Muscle of back (tissue), 11 donors: Measurements from ENCODE around the gene CD248. TPM values are rescaled to one million over a fixed set of nuclear protein-coding genes. Genes with fewer than 3 reads are reported as not detected.
A peak's percentile ranks its signal among the peaks of the same experiment; 100 is the strongest.
"Not testable (repeated sequence)": the region's sequence is repeated elsewhere in the genome, so short reads cannot be mapped to it uniquely, and the experiment has no call there.

Experiments used
- DNase-seq, 3 donors: peaks; one replicate each; pipeline versions ENCODE4 v3.0.0 to v3.0.0-alpha.2; 2013
- polyA plus RNA-seq, 10 donors: library from polyadenylated mRNA; unstranded; fragments of 120-200 nt; gene quantifications; one replicate each; pipeline ENCODE4 v1.2.1, GENCODE V29; 2013; ENCODE audit not compliant: insufficient read length in 10 of 10

The CD248 gene
- polyA plus RNA-seq, 10 donors, result 68.8 to 142 (median 96.3) TPM

- no peak for DNase-seq
Measured at GRCh38 chr11:66314561-66315497, 2.0 kb downstream of the CD248 start.

DNA sequence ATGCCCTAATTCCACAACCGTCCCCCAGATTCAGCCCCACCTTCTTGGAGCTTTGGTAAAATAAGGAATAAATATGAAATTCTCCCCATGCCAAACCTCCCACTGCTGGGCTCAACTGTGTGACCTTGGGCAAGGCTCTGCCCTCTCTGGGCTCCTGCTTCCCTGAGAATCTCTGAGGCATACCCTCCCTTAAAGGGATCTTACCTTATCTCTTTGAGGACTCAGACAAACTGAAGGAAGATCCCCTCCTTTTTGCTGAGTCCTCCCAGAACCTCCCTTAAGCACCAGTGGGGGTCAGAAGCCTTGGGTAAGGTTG is 2.7 kb downstream of the CD248 start:
- no peak for DNase-seq

DNA sequence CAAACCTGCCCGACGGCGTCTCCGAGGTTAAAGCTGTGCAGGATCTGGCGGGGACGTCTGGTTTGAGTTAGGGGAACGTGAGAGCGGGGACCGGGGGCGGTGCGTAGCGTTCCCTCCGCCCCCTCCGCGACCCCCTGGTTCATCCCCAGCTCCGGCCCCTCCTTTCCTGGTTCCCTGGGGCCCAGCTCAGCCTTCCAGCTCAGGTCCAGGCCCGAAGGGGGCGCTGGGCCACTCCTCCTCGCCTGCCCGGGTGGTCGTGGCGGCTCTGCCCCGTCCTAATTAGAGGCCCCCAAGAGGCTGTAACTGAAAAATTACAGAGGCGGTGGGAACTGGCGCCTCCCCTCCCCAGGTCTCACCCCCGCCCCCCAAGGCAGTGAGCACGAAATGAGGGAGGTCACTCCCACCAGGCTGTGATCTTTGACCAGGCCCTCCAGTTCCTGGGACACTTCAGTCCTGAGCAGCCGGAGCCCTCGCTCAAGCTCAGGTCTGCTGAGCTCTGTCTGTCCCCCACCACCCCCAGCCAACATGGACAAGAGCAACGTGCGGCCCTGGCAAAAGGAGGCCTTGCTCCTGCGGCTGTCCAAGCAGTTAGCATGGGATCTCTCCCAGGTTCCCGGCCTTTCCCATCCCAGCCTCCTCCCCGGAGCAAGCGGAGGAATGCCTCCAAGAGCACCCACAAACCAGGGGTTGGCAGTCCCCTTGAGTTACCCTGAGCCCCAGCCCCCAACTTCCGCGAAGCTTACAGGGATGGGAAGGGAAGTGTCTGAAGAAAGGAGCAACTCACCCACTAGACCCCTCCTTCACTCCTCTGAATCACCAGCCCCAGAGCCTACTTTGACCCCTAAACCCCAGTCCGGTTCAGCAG is 3.3 kb downstream of the CD248 start:
- peak in 2 of 3 donors; percentile 85 to 97 for DNase-seq

- DNase-seq, result peak; percentile 98 to 99 (median 99)
Measured at GRCh38 chr11:66312549-66313320, 4.1 kb downstream of the CD248 start.

DNA sequence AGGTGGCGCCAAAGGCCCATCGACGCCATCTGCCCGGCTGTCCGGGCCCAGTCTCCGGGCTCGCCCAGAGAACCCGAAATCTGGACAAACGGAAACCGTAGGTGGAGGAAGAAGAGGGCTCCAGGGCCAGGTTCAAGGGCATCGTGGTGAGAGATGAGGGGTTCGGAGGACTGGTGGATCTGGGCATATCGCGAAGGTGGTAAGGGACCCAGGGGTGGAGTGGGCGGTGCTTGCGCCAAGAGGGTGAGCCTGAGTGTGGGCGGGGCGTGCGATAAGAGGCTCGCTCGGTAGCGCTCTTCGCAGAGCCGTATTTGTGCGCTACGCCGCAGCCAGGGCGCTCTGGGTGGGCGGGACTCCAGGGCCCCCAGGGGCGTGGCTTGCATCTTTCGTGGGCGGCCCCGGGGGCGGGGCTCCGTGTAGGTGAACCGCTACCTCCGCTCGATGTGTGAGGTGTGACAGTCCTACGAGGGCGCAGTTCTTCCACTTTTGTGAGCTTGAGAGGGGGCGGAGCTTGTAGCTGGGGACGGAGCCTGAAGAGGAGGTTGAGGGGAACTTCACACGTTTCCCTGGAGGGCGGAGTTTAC is 4.8 kb downstream of the CD248 start:
- peak; percentile 89 to 98 (median 93) for DNase-seq

DNA sequence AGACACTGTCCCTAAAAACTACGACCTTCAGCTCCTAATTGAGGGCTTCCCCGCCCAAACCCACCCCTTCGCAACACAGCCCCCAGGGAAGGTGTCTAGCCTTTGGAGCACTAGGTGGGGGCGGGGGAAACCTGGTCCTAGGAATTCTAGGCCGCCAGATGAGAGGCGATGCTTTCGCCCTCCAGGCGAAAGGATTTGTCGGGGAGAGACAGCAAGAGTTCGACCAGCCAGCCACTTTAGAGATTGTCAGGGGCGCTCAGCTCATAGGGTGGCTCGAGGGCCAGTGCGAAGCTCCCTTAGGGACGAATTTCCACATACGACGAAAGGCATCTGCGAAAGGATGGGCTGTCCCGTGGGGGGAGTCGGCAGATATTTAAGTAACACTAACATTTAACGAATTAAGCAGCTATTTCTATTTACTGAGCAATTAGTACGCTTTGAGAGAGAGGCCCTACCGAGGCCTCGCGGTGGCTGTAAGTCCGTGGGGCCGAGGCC is 5.3 kb downstream of the CD248 start:
- no peak for DNase-seq

DNA sequence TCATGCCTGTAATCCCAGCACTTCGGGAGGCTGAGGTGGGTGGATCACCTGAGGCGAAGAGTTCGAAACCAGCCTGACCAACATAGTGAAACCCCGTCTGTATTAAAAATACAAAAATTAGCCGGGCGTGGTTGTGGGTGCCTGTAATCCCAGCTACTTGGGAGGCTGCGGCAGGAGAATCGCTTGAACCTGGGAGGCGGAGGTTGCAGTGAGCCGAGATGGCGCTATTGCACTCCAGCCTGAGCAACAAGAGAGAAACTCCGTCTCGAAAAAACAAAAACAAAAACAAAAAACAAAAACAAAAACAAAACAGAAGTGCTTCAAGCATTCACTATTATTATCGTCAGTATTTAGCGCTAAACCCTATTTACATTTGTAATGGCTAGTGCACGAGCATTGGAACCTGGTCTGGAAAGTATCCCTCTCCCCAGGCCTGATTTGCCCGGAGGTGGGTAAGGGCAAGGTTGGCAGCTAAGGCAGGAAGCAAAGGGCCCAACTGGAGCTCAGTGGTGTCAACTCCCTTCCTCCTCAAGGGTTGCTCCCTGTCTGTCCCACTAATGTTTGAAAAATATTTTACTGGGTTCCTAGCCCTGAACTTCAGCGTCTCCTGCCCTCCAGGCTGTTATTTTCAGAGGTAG is 5.9 kb downstream of the CD248 start:
- not testable (repeated sequence) for DNase-seq

GRCh38 chr11:66310324-66310723 is 6.5 kb downstream of the CD248 start:
- no peak for DNase-seq

DNA sequence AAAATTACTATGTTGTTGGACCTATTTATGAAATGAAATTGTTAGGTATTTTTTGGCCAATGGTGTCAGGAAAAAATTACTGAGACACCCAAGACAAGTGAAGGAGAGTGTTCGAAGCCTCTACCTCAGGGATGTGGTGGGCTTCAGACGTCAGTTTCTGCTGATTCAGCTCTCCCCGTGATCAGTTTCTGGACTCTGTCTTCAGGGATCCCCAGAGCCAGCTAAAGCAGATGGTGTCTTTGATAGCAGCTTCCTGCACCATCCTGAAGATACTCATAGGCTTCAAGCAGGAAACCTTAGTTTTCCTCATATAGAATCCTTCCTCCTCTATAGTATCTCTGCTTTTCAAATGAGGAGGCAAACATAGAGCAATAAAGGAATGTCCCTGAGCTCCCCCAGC is 7.4 kb downstream of the CD248 start:
- DNase-seq, result no peak

DNA sequence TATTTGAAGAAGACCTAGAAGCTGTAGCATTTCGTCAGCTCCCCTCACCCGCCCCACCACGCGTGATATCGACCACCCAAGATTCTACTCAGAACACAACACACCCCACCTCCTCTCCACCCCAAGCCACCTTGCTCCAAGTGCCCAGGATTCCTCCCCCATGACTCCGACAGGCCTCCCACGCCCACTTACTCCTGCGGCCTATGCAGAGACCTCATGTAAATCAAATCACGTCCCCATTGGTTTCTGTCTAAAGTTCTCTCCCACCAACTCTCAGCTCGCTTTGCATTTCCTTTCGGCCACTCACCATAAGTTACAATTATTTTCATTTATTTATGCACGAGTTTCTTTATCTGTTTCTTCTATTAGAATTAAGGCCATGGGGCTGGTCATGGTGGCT is 14.2 kb downstream of the CD248 start:
- DNase-seq, result no peak

DNA sequence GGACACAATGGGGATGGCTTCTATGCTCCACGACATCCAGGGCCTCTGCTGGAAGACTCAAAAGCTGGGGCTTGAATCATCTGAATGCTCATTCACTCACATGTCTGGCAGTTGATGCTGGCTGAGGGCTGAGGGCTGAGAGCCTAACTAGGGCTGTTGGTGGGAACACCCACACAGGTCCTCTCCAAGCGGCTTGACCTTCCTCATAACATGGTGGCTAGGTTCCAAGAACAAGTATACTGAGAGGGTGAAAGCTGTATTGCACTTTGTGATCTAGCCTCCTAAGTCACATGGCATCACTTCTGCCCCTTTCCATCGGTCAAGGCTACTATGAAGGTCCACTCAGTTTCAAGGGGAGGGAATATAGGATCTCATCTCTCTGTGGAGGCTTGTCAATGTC is 17.7 kb downstream of the CD248 start:
- DNase-seq, result no peak

GRCh38 chr11:66297610-66298009 is 19.2 kb downstream of the CD248 start:
- DNase-seq, result no peak

DNA sequence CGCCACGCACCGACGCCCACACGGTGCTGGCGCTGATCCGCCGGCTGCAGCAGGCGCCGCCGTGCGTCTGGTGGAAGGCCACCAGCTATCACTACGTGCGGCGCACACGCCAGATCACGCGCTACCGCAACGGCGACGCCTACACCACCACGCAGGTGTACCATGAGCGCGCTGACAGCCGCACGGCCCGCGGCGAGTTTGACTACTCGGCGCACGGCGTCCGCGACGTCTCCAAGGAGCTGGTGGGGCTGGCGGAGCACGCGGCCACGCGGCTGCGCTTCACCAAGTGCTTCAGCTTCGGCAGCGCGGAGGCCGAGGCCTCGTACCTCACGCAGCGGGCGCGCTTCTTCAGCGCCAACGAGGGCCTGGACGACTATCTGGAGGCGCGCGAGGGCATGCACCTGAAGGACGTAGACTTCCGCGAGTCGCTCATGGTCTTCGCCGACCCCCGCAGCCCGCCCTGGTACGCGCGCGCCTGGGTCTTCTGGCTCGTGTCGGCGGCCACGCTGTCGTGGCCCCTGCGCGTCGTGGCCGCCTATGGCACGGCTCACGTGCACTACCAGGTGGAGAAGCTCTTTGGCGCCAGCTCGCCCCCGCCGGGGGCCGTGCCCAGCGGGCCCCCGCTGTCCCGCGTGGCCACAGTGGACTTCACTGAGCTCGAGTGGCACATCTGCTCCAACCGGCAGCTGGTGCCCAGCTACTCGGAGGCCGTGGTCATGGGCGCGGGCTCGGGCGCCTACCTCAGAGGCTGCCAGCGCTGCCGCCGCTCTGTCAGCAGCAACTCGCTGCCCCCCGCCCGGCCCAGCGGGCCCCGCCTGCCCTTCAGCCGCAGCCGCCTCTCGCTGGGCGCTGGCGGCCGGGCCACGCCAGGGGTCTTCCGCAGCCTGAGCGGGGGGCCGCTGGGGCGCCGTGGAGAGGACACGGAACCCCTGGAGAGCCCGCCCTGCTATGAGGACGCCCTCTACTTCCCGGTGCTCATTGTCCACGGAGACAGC is 21.9 kb downstream of the CD248 start:
- DNase-seq, result no peak

DNA sequence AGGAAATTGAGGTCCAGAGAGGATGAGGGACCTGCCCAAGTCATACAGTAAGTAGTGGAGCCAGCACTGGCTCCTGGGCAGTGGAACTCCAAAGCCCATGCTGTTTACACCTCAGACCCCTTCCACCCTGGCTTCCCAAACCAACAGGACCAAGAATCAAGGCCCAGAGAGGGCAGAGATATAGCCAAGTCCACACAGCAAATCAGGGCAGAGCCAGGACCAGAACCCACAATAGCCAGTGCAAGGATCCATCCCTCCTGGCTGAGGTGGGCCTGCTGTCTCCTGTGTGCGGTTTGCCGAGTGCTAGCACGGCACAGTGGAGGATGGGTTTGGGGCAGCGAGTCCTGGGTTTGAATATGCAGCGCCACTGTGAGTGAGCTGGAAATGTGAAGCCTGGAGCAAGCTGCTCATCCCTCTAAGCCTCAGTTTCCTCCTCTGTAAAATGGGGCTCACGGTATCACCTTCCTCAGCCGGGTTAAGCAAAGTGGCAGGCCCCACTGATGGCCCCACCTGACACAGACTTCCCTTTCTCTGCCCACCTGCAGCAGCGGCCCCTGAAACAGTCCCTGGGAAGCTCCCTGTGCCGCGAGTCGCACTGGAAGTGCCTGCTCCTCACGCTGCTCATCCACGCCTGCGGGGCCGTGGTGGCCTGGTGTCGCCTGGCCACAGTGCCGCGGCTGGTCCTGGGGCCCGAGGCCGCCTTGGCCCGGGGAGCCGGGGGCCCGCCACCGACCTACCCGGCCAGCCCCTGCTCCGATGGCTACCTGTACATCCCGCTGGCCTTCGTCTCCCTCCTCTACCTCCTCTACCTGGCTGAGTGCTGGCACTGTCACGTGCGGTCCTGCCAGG is 22.8 kb downstream of the CD248 start:
- DNase-seq, result no peak

GRCh38 chr11:66293352-66293751 is 23.5 kb downstream of the CD248 start:
- DNase-seq, result no peak

DNA sequence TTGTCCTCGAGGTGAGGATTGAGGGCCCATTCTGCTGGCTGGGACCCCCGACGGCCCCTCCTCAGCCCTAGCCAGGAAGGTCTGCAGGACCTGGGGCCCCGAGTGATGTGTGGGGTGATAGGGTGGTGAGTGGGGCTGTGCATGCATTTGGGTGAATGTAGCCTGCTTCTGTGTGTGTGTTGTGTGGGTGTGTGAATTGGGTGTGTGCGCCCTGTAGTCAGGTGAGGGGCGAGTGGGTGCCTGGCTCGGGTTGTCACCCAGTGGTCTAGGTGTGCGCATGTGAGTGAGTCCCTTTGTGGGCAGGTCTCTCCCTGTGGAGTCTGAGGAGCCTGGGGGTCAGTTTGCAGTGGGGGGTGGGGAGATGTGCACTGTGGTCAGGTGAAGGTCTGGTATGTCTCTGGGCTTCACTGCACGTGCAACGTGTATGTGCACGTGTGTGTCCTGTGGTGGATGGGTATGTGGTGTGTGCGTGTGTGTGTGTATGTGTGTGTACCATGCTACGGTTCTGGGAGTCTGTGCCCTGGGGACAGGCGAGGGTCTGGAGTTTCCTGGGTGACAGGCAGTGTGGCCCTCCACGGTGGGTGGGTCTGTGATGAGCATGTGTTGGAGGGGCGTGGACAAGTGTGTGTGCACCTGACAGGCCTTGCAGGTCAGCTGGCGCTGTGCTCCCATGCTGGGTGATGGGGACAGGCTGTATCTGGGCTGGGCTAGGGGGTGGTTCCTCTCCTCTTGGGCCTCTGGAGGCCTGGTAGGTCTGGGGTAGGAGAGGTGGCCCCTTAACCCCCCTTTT is 24.1 kb downstream of the CD248 start:
- no peak for DNase-seq

GRCh38 chr11:66291706-66292542 is 24.9 kb downstream of the CD248 start, which contains the start of gene TMEM151A:
TSS of gene TMEM151A (plus strand) at chr11:66291894. CDS start at chr11:66292014, 120 bp downstream.
- no peak for DNase-seq
